GM12801 (cell line): ENCODE results near the gene GPAT3.

ENCODE experiments used
- TF ChIP-seq, protein P1 (sequence below): IDR thresholded peaks from one replicate; pipeline ENCODE4 v1.5.1; 2011; ENCODE audit warnings: control low read depth; ENCODE audit not compliant: insufficient read length; ENCODE audit errors: extremely low read depth

Gene GPAT3

DNA sequence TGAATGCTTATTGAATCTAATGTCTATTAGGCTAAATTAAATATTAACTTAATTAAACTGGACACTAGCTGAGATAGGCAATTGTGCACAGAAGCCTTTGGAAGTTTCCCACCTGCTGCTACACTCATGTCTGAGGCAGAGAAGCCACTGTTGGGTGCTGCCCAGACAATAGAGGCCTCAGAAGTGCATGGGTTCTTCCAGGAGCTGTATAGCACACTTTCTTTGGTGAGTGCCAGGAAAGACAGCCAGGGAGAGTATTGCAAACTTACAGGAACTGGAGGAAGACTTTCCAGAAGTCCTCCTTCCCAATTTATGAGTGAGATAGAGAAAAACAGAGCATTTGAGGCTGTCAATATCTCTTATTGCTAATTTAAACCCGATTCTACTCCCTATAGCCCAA lies 89.9 kb downstream of the GPAT3 start:
- TF ChIP-seq, protein P1, sequence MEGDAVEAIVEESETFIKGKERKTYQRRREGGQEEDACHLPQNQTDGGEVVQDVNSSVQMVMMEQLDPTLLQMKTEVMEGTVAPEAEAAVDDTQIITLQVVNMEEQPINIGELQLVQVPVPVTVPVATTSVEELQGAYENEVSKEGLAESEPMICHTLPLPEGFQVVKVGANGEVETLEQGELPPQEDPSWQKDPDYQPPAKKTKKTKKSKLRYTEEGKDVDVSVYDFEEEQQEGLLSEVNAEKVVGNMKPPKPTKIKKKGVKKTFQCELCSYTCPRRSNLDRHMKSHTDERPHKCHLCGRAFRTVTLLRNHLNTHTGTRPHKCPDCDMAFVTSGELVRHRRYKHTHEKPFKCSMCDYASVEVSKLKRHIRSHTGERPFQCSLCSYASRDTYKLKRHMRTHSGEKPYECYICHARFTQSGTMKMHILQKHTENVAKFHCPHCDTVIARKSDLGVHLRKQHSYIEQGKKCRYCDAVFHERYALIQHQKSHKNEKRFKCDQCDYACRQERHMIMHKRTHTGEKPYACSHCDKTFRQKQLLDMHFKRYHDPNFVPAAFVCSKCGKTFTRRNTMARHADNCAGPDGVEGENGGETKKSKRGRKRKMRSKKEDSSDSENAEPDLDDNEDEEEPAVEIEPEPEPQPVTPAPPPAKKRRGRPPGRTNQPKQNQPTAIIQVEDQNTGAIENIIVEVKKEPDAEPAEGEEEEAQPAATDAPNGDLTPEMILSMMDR, result no peak

DNA sequence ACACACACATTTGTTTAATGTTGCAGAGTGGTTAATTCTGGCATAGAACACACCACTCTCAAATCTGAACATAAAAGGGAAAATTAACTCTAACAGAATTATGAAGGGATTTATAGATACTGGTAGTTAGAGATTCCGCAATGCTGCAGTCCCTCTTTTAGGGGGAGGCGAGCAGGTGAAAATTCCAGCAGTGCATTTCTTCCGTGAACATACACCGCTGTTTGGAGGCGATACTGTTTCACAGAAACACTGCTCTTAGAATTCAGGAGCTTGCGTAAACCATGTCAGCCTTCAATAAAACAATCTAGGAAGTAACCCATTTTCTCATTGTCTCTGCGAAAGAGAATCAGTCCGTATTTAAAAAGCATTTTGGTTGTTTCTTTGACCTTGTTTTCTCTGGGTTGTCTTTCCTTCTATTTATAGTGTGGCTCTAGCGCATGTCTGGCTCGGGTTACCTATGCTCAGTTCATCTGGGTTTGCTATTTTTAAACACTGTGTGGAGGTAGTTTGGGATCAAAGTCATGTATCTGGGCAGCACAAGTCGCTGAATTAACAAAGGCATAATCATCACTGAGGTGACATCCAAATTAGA lies 90.4 kb downstream of the GPAT3 start:
- TF ChIP-seq, protein P1, result no peak

DNA sequence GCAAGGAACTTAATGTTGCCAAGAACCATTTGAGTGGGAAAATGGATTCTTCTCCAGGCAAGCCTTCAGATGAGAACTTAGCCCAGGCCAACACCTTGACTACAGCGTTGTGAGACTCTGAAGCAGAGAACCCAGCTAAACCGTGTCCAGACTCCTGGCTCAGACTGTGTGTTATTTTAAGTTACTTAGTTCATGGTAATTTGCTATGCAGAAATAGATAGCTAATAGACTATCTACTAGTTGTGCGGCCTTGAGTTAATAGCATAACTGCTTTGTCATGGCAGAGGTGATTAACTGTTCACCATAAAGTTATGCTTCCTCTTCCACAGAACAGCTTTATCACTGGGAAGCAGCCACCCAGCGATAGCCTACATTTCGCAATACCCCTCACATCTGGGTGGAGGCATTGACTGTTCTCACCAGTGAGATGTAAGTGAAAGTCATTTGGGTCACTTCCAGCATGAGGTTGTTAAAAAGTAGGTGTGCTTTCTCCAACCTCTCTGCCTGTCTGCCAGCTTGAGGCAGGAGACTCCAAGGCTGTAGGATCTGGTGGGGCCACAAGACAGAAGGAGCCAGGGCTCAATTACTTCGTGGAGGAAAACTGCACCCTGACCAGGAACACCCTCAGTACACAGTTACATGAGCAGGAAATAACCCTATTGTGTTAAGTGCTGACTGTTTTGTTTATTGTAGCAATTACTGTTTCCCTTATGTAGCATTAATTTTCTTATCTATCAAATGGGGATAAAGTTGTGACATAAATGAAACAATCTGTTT lies 94.2 kb downstream of the GPAT3 start:
- TF ChIP-seq, protein P1, result no peak

DNA sequence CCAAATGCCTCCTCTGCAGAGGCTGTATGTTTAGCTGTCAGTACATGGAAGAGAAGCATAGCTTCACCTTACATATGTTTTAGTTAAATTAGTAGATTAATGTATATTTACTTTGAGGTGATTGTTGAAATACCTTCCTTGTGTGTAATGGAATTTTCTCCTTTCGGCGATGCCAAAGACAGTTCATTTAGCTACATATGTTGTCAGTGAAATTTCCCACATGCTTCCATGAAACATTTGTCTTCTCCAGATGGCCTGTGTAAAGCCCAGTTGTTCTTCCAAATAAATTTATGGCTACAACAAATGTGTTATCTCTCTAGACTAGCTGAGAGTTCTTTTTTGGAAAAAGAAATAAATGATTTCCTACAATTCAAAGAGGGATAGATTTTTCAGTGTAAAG lies 95.2 kb downstream of the GPAT3 start:
- TF ChIP-seq, protein P1, result no peak

DNA sequence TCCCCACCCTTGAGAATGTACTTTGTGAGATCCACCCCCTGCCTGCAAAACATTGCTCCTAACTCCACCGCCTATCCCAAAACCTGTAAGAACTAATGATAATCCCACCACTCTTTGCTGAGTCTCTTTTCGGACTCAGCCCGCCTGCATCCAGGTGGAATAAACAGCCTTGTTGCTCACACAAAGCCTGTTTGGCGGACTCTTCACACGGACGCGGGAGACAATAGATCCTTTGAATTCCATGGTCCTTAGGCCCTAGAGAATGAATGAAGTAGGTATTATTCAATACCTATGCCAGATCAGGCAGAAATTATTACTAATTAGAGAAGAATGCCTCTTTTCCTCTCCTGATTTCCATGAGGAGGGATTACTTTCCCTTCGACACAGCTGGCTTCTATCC lies 101.0 kb downstream of the GPAT3 start:
- TF ChIP-seq, protein P1, result no peak

DNA sequence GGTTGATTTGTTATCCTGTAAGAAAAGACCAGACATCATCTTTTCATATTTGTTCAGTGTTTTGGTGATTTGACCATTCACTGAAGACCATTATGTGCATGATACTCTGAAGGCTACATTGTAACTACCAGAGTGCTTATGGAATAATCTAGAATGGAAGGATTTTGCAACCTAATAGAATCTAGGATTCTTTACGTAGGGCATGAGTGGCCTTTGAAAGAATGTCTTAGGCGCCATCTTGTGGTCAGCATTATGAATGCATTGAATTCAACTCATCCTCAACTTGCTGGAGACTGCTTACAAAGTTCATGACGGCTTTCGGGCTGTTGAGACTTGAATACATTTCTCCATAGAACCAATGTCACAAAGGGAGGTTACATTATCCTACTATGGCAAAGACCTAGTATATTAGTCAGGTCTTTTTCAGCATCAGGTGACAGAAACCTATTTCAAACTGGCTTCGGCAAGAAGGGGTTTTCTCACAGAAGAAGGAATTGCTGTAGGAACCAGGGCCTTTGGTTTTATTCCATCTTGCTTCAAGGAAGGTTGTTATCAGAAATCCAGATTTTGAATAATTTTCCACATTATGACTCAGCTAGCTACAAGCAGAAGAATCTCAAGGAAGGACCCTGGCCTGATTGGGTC lies 104.1 kb downstream of the GPAT3 start:
- TF ChIP-seq, protein P1, result no peak

DNA sequence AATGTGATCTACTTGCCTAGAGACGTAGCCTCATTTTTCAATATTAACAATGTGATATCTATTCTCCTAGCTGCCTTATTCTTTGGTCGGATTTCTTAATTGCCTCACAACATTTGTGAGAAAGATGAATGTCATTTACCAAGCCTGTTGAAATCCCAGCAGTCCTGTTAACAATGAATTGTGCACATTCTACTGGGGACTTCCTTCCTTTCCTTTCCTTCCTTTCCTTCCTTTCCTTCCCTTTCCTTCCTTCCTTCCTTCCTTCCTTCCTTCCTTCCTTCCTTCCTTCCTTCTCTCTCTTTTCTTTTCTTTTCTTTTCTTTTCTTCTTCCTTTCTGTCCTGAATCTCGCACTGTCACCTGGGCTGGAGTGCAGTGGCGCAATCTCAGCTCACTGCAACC lies 107.1 kb downstream of the GPAT3 start:
- TF ChIP-seq, protein P1, result no peak
